Neuronal stem cell (in vitro differentiated cells): Measurements from ENCODE around the gene LRMDA.
A peak's percentile ranks its signal among the peaks of the same experiment; 100 is the strongest.

Source experiments
- DNase-seq: peaks from one replicate; pipeline ENCODE4 v3.0.0-alpha.2; 2013; ENCODE audit warnings: low spot score
- H2AFZ ChIP-seq: one replicate; pipeline ENCODE4 v1.6.1; 2013; ENCODE audit warnings: mild to moderate bottlenecking, low read length, inconsistent platforms
- H2AK5ac ChIP-seq: 2 replicates; pipeline ENCODE4 v1.6.1; 2013; ENCODE audit warnings: low read depth, mild to moderate bottlenecking, inconsistent platforms, low read length, moderate library complexity, mixed read lengths
- H2BK120ac ChIP-seq: 2 replicates; pipeline ENCODE4 v1.6.1; 2013; ENCODE audit warnings: low read depth, mild to moderate bottlenecking, inconsistent platforms, low read length, moderate library complexity, mixed read lengths
- H2BK12ac ChIP-seq: one replicate; pipeline ENCODE4 v1.6.1; 2013; ENCODE audit warnings: low read length, inconsistent platforms
- H2BK15ac ChIP-seq: 2 replicates; pipeline ENCODE4 v1.6.1; 2013; ENCODE audit warnings: mild to moderate bottlenecking, low read length, inconsistent platforms, mixed read lengths
- H2BK5ac ChIP-seq: one replicate; pipeline ENCODE4 v1.6.1; 2013; ENCODE audit warnings: inconsistent platforms, mild to moderate bottlenecking, low read length, moderate library complexity
- H3K14ac ChIP-seq: one replicate; pipeline ENCODE4 v1.6.1; 2013; ENCODE audit warnings: low read length, inconsistent platforms
- H3K18ac ChIP-seq: 2 replicates; pipeline ENCODE4 v1.6.1; 2013; ENCODE audit warnings: low read length, inconsistent platforms
- H3K23ac ChIP-seq: 2 replicates; pipeline ENCODE4 v1.6.1; 2013; ENCODE audit warnings: low read depth, mild to moderate bottlenecking, mixed read lengths, low read length, inconsistent platforms; ENCODE audit not compliant: poor library complexity
- H3K27ac ChIP-seq: replicated peaks from 3 replicates; pipeline ENCODE4 v1.5.1; 2013; ENCODE audit warnings: low read length, inconsistent platforms
- H3K27me3 ChIP-seq, 3 experiments: 2 replicates each; pipeline ENCODE4 v1.6.1; 2013; ENCODE audit warnings: low read length in 3 of 3, mild to moderate bottlenecking in 2 of 3, inconsistent platforms in 1 of 3, low read depth in 1 of 3, mixed read lengths in 1 of 3, moderate library complexity in 1 of 3; ENCODE audit not compliant: control insufficient read depth in 3 of 3, insufficient read depth in 3 of 3
- H3K36me3 ChIP-seq, 2 donors: replicated peaks in 1 of 2; 2 replicates each; pipeline ENCODE4 v1.6.1; 2013; ENCODE audit warnings: low read length in 2 of 2; ENCODE audit not compliant: control insufficient read depth in 2 of 2, insufficient read depth in 2 of 2
- H3K4ac ChIP-seq: 2 replicates; pipeline ENCODE4 v1.6.1; 2013; ENCODE audit warnings: inconsistent platforms, mild to moderate bottlenecking, low read length, moderate library complexity
- H3K4me1 ChIP-seq, 2 donors: 1 replicate in 1 of 2; 2 replicates in 1 of 2; pipeline ENCODE4 v1.6.1; 2013; ENCODE audit warnings: low read length in 2 of 2, low read depth in 1 of 2; ENCODE audit not compliant: control insufficient read depth in 2 of 2, insufficient read depth in 1 of 2
- H3K4me2 ChIP-seq: one replicate; pipeline ENCODE4 v1.6.1; 2013; ENCODE audit warnings: mild to moderate bottlenecking, low read length, inconsistent platforms; ENCODE audit not compliant: insufficient read depth, poor library complexity, severe bottlenecking
- H3K4me3 ChIP-seq, 2 donors: 2 replicates each; pipeline ENCODE4 v1.5.1; 2013; ENCODE audit warnings: low read length in 2 of 2, mild to moderate bottlenecking in 2 of 2, inconsistent platforms in 1 of 2, moderate library complexity in 1 of 2
- H3K79me1 ChIP-seq: one replicate; pipeline ENCODE4 v1.6.1; 2013; ENCODE audit warnings: low read depth, mild to moderate bottlenecking, inconsistent platforms, low read length, moderate library complexity
- H3K9ac ChIP-seq: one replicate; pipeline ENCODE4 v1.6.1; 2013; ENCODE audit warnings: mild to moderate bottlenecking, low read depth, low read length, inconsistent platforms; ENCODE audit not compliant: poor library complexity
- H3K9me3 ChIP-seq, 2 donors: replicated peaks in 1 of 2; 2 replicates each; pipeline versions ENCODE3 to v1.6.1; 2013; ENCODE audit warnings: low read length in 2 of 2, mild to moderate bottlenecking in 2 of 2, inconsistent platforms in 1 of 2, low read depth in 1 of 2, mixed read lengths in 1 of 2, moderate library complexity in 1 of 2; ENCODE audit not compliant: control insufficient read depth in 2 of 2, insufficient read depth in 1 of 2
- H4K8ac ChIP-seq: one replicate; pipeline ENCODE4 v1.6.1; 2013; ENCODE audit warnings: low read depth, mild to moderate bottlenecking, inconsistent platforms, low read length, moderate library complexity
- H4K91ac ChIP-seq: one replicate; pipeline ENCODE4 v1.6.1; 2013; ENCODE audit warnings: low read length, low read depth, mild to moderate bottlenecking, inconsistent platforms; ENCODE audit not compliant: poor library complexity
- WGBS, 2 donors: extraction: QIAGEN DNeasy Blood & Tissue Kit; methylation state at CpG; one replicate each; pipeline ENCODE4 v1.1.7; 2013; ENCODE audit warnings: missing lambda C conversion rate in 2 of 2, mixed read lengths in 1 of 2; ENCODE audit not compliant: insufficient read length in 2 of 2, insufficient replicate concordance in 1 of 2; ENCODE audit errors: extremely low coverage in 2 of 2; 5-methylcytosine and 5-hydroxymethylcytosine counted together

LRMDA gene

DNA sequence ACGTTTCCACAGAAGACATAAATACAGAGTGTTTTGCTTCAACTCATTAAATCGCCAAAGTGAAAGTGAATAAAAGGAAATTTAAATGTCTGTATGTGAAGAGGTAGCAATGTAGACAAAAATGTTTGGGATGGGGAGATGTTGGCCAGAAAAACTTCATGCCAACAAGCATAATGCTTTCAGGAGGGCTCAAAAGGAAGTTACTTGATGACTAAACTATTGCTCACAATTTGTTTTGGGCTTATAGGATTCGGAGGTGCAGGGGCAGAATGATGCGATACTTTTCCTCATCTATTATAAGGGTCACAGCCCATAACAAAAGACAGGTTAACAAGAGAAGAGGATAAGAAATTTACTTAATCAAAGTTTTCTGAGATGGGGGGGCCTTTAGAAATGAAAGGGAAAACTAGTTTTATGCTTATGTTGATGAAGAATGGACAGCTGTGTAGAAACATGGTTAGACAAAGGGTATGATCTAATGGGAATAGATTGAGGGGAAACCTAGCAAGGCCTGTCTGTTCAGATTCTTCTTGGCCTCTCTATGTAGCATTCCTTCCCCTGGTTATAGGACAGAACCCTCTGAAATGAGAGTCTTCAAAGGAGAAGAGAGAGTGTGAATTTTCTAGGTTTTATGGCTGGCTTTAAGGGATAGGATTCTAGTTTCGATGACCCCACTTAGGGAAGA lies 898.6 kb downstream of the LRMDA start:
- WGBS, 2 donors, result no CpG with 5 or more reads among the region's 5 CpGs
- no peak overlapping the region for H3K4me3 ChIP-seq
- no peak overlapping the region for H3K27ac ChIP-seq

DNA sequence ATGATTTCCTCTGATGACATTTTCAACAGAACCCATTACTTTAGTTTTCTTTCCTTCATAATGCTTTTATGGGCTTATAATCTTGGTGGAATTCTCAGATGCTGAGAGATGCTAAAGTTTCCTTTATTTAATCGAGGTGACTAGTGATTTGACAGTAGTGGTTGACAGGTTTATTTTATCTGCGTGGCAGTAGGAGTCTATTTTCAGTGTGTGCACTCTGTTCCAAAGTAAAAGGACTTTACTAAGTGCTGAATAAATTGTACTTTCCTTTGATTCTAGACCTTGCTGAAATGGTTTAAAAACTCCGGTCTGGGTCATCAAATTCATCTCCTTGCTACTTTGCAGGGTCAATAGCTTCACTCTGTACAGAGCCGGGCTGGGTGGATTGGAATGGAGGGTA lies 900.3 kb downstream of the LRMDA start:
- Histone ChIP-seq H2AK5ac (no peak overlapping the region), H2BK15ac (no peak overlapping the region), H3K27me3 (no peaks in the 10 kb centered on the region), H2BK12ac (no peak overlapping the region), H3K79me1 (no peaks in the 10 kb centered on the region), H3K4me2 (no peak overlapping the region), H3K9me3 (no peaks in the 10 kb centered on the region), H2BK5ac (no peak overlapping the region), H3K4me3 (no peak overlapping the region), H3K4me1 (peaks cover 0 to 19% of the 10 kb centered on the region in 2 donors), H3K14ac (no peak overlapping the region), H4K91ac (no peak overlapping the region), H2AFZ (no peak overlapping the region), H3K18ac (no peak overlapping the region), H3K27ac (no peak overlapping the region), H4K8ac (no peak overlapping the region), H2BK120ac (no peak overlapping the region), H3K9ac (no peak overlapping the region), H3K4ac (no peak overlapping the region), H3K23ac (no peak overlapping the region), H3K36me3 (no peaks in the 10 kb centered on the region)
- WGBS, 2 donors, result no CpG with 5 or more reads among the region's 4 CpGs
- no peak for DNase-seq

More for the DNA sequence above, 898.6 kb downstream of the LRMDA start:
- no peak overlapping the region for H3K4ac ChIP-seq
- H2BK12ac ChIP-seq, result no peak overlapping the region
- H3K36me3 ChIP-seq, result no peaks in the 10 kb centered on the region
- no peak overlapping the region for H2BK120ac ChIP-seq
- no peak overlapping the region for H2BK5ac ChIP-seq
- H3K9ac ChIP-seq, result no peak overlapping the region
- no peaks in the 10 kb centered on the region for H3K27me3 ChIP-seq
- no peaks in the 10 kb centered on the region for H3K9me3 ChIP-seq
- H3K18ac ChIP-seq, result no peak overlapping the region
- H2AFZ ChIP-seq, result peak overlapping the region; percentile 19
- no peak overlapping the region for H2BK15ac ChIP-seq
- DNase-seq, result no peak
- no peak overlapping the region for H3K14ac ChIP-seq
- no peak overlapping the region for H3K4me2 ChIP-seq
- no peak overlapping the region for H4K8ac ChIP-seq
- no peak overlapping the region for H3K23ac ChIP-seq
- peaks cover 0 to 7% of the 10 kb centered on the region in 2 donors for H3K4me1 ChIP-seq
- H3K79me1 ChIP-seq, result no peaks in the 10 kb centered on the region
- no peak overlapping the region for H4K91ac ChIP-seq
- no peak overlapping the region for H2AK5ac ChIP-seq

DNA sequence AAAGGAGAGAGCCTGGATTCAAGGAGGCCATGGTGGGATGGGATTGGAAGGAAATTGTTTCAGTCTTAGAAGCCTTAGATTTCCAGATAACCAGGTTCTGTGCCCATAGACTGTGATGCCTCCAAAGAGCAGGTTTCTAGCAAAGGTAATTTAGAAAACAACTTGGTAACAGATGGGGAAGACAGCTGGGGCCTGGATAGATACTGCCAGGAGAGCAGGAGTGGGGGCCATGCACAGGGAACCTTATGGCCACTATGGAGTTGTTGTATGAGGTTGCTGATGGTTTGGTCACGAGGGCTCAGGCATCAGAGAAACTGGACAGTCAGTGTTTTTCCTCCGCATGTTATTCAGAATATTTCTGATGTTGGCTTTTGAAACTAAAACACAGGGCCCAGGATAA lies 901.9 kb downstream of the LRMDA start:
- no peak overlapping the region for H3K14ac ChIP-seq
- no peak overlapping the region for H3K23ac ChIP-seq
- no peak overlapping the region for H3K4ac ChIP-seq
- peaks cover 0 to 4% of the 10 kb centered on the region in 2 donors for H3K9me3 ChIP-seq
- no peak overlapping the region for H2BK120ac ChIP-seq
- H3K18ac ChIP-seq, result no peak overlapping the region
- H2AFZ ChIP-seq, result peak overlapping the region; percentile 74
- H3K4me3 ChIP-seq, result no peak overlapping the region
- no peak overlapping the region for H3K9ac ChIP-seq
- H4K8ac ChIP-seq, result no peak overlapping the region
- H2BK15ac ChIP-seq, result no peak overlapping the region
- no CpG with 5 or more reads among the region's 2 CpGs for WGBS, 2 donors
- H4K91ac ChIP-seq, result no peak overlapping the region
- no peaks in the 10 kb centered on the region for H3K36me3 ChIP-seq
- H3K27me3 ChIP-seq, result no peaks in the 10 kb centered on the region
- H2BK12ac ChIP-seq, result no peak overlapping the region
- no peak overlapping the region for H2AK5ac ChIP-seq
- H3K79me1 ChIP-seq, result no peaks in the 10 kb centered on the region
- H3K4me2 ChIP-seq, result no peak overlapping the region
- no peak overlapping the region for H3K27ac ChIP-seq
- no peak overlapping the region for H2BK5ac ChIP-seq
- no peak for DNase-seq
- H3K4me1 ChIP-seq, result peaks cover 0 to 26% of the 10 kb centered on the region in 2 donors

DNA sequence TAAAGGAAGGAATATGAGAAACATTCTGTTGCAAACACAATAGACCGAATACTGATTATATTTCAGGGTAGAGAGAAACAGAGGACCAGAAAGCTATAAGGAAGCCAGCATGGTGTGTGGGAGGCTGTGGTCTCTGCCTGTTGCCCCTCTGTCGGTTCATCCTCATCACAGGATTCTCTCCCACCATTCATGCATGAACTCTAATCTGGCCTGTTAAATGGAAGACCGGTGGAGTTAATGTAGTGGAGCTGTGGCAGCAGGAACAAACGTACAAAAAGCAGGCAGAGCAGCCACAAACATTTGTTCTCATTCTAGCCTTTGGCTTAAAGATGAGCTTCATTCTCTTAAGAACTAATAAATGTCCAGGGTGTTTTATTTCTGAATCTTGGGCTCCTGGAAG lies 902.4 kb downstream of the LRMDA start:
- no peak overlapping the region for H3K4ac ChIP-seq
- no peak overlapping the region for H3K4me3 ChIP-seq
- H2BK120ac ChIP-seq, result no peak overlapping the region
- no peak for DNase-seq
- WGBS, 2 donors, result no CpG with 5 or more reads among the region's 4 CpGs
- H3K23ac ChIP-seq, result no peak overlapping the region
- H3K14ac ChIP-seq, result no peak overlapping the region
- no peak overlapping the region for H4K91ac ChIP-seq
- no peaks in the 10 kb centered on the region for H3K27me3 ChIP-seq
- H2BK5ac ChIP-seq, result no peak overlapping the region
- H4K8ac ChIP-seq, result no peak overlapping the region
- no peak overlapping the region for H2BK12ac ChIP-seq
- no peaks in the 10 kb centered on the region for H3K79me1 ChIP-seq
- no peaks in the 10 kb centered on the region for H3K36me3 ChIP-seq
- H3K9ac ChIP-seq, result no peak overlapping the region
- H2BK15ac ChIP-seq, result no peak overlapping the region
- peak overlapping the region; percentile 74 for H2AFZ ChIP-seq
- no peak overlapping the region for H3K27ac ChIP-seq
- no peak overlapping the region for H3K18ac ChIP-seq
- no peak overlapping the region for H3K4me2 ChIP-seq
- H3K4me1 ChIP-seq, result peaks cover 0 to 26% of the 10 kb centered on the region in 2 donors
- no peak overlapping the region for H2AK5ac ChIP-seq
- peaks cover 0 to 4% of the 10 kb centered on the region in 2 donors for H3K9me3 ChIP-seq
